GM12891 (cell line): Measurements from ENCODE around the gene OOSP4A.

Experiments used
- DNase-seq: peaks from one replicate; pipeline ENCODE4 v3.0.0; 2011; ENCODE audit warnings: low spot score; ENCODE audit not compliant: insufficient read length
- FAIRE-seq: peaks from 2 replicates; lab custom pipeline; 2011; peaks lifted over from hg19 to GRCh38; lab: Jason Lieb, UNC
- PAX5 ChIP-seq: IDR thresholded peaks from 2 replicates; pipeline ENCODE4 v1.6.1; 2011; ENCODE audit warnings: low read length, moderate library complexity, mild to moderate bottlenecking; ENCODE audit not compliant: insufficient read depth, severe bottlenecking
- POLR2A ChIP-seq: IDR thresholded peaks from 2 replicates; pipeline ENCODE4 v1.6.1; 2011; ENCODE audit warnings: low read depth, low read length, control low read depth
- POLR2AphosphoS5 ChIP-seq: IDR thresholded peaks from 2 replicates; pipeline ENCODE4 v1.6.1; 2011; ENCODE audit warnings: low read depth, low read length, control low read depth
- POU2F2 ChIP-seq: IDR thresholded peaks from 2 replicates; pipeline ENCODE4 v1.6.1; 2011; ENCODE audit warnings: low read depth, mild to moderate bottlenecking, control low read depth, low read length, moderate library complexity
- SPI1 ChIP-seq: IDR thresholded peaks from 2 replicates; pipeline ENCODE4 v1.6.1; 2011; ENCODE audit warnings: low read depth, low read length, control low read depth
- TAF1 ChIP-seq: IDR thresholded peaks from 2 replicates; pipeline ENCODE4 v1.6.1; 2011; ENCODE audit warnings: low read depth, low read length, control low read depth

The OOSP4A gene

DNA sequence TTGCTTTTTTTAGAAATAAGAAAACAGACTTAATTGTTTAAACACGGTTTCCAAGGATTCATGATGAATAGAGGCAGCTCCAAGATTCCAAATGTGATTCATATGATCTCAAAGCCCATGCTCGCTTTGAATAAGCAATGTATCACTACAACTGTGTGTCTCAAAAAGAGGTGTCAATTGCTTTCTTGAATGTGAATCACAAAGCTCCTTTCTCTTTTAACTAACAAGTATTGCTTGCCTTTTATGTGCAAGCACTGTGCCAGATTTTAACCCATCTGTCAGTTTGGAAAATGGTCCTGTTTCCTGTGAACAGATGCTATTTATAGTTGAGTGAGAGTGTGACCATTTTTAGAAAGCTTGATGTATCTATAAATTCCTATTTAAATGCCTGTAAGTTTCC lies 19.1 kb upstream of the OOSP4A start:
- DNase-seq, result no peak
- no peak for FAIRE-seq

DNA sequence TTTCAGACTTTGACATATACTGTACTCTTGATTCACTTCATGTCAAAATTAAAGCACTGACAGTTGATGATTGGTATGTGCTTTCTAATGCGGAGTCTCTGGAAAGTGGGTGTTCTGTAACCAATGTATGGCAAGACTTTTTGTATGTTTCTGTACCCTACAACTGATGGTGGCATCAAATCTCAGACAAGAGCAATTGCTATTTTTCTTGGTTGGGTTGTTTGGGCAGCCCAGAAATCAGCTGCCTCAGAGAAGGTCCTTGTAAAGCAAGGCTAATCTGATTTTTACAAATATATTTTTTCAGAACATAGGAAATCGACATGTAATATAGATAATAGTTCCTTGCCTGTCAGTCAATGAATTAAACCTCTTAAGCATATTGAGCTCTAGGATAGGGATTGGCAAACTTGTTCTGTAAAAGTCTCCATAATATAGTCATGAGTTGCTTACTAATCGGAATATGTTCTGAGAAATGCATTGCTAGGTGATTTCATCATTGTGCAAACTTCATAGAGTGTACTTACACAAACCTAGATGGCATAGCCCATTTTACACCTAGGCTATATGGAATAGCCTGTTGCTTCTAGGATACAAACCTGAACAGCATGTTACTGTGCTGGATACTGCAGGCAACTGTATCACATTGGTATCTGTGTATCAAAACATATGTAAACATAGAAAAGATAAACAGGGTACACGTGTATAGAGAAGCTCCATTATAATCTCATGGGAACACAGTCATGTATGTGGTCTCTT lies 10.2 kb upstream of the OOSP4A start:
- no peak for FAIRE-seq

More for the DNA sequence above, 19.1 kb upstream of the OOSP4A start:
- TF ChIP-seq TAF1 (no peak), POLR2AphosphoS5 (no peak), POU2F2 (no peak), SPI1 (no peak), PAX5 (no peak), POLR2A (no peak)

DNA sequence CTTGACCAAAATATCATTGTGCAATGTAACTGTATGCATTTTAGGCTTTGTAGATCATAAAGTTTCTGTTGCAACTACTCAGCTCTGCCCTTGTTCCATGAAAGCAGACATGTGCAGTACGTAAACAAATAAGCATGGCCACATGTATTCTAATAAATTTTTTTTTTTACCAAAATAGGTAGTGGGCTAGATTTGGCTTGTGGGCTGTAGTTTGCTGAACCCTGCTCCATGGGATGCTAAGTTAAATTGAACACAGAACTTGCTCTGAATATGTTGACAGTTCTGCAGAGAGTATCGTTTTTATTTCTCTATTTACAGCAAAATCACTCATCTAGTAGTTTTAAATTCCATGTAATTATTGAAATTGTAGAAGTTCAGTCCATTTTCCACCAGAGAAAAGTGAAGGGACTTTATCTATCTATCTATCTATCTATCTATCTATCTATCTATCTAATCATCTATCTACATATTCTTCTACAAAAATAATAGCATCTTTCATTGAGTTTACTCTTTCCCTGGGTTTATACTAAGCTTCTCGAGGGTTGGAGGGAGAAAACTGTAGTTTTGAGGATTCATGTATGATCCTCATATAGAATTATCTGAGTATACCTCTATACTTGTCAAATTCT lies 9.5 kb upstream of the OOSP4A start:
- no peak for FAIRE-seq
- no peak for DNase-seq

More for the DNA sequence above, 10.2 kb upstream of the OOSP4A start:
- DNase-seq, result no peak
- no peak for TF ChIP-seq POLR2A
- no peak for TF ChIP-seq POU2F2
- TF ChIP-seq POLR2AphosphoS5, result no peak
- no peak for TF ChIP-seq TAF1
- no peak for TF ChIP-seq SPI1
- no peak for TF ChIP-seq PAX5

DNA sequence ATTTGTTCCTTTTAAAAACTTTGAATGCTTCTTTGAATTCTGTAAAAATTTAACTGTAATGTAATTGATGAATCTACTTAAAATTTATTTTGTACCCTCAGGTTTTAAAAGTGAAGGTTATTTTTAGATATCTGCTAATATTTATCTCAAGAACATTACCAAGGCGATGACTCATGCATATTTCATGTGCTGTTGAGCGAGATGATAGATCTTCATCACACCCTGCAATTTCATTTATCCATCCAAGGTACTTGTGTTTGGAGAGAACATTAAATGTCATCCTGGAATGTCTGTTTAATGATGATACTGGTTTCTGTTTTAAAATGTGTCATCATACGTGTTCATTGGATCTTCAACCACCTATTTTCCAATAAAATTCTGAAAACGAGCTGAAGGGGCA lies 6.7 kb upstream of the OOSP4A start:
- no peak for DNase-seq
- no peak for FAIRE-seq
- TF ChIP-seq SPI1, result no peak
- no peak for TF ChIP-seq POLR2AphosphoS5
- no peak for TF ChIP-seq TAF1
- TF ChIP-seq PAX5, result no peak
- TF ChIP-seq POU2F2, result no peak
- TF ChIP-seq POLR2A, result no peak

More for the DNA sequence above, 9.5 kb upstream of the OOSP4A start:
- TF ChIP-seq SPI1 (no peak), POU2F2 (no peak)

DNA sequence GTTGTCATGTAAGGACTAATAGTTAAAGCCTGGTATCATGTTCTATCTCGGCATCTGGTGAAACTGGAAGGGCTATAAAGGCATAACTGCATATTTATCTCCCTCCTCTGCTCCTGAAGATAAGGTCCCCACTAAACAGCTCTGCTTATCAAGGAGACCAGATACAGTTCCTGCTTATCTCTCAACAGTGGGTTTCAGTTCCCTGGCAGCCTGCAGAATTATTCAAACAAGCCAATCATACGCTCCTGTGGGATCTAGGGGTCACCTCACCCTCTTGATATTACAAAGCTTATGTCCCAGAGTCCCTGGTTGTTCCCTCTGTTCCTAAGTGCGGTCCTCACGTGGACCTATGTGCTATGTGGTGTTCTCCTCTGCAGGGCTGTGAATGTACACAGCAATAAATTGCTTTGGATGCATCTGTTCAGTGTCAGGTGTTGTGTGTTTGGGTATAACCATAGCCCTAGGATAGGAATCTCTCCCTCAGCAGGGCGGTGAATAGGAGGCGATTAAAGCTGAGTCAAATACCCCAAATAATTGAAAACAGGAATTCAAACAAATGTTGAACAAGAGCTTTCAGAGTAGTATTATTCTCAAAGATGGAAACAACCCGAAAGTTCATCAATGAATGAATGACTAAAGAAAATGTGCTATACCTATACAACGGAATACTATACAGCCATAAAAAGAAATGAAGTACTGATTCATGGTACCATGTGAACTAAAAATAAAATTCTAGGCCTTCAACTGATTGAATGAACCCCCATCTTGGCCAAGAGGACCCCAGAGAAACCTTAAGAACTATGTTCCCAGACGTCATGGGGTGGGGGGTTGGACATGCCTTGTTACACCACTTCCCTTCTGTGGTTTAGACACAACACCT lies 3.1 kb upstream of the OOSP4A start:
- no peak for DNase-seq
- TF ChIP-seq TAF1 (no peak), POU2F2 (no peak), POLR2AphosphoS5 (no peak), POLR2A (no peak), PAX5 (no peak), SPI1 (no peak)
- FAIRE-seq, result no peak

DNA sequence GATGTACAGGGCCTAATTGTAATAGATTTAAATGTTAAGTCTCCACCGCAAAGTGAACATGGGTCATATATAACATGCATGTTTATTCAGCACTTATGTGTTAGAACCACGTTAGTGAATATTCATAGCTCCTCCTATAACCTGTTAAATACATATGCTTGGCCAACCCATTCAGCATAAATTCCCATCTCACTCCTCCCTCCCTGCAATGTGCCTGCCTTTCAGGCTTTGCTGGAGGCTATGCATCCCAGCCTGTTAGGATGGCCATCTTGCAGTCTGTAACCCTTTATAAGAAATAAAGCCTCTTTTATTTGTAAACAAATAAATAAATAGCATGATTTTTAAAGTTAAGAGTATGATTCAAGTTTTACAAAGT lies 1.7 kb upstream of the OOSP4A start:
- no peak for DNase-seq
- no peak for TF ChIP-seq POU2F2
- no peak for TF ChIP-seq TAF1
- no peak for TF ChIP-seq POLR2AphosphoS5
- TF ChIP-seq PAX5, result no peak
- TF ChIP-seq POLR2A, result no peak
- no peak for TF ChIP-seq SPI1
- FAIRE-seq, result no peak

DNA sequence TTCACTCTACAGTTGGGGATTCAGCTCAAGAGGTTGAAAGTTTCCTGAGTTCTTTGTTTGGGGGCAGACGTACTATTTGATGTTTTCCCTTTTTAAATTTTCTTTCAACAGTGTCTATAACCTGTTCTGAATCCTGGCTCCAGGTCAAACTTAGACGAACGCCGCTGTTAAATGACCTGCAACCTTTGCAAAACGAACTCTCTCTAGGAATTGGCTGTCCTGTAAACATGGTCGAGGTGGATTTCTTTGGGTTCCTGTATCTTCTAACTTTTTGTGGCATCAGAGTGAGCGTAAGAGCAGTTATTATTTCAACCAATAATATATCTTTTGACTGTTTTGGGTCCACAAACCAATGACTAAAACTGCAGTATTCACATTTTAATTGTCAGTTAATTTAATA lies 1.6 kb downstream of the OOSP4A start:
- FAIRE-seq, result no peak
- TF ChIP-seq POLR2A, result no peak
- DNase-seq, result no peak

DNA sequence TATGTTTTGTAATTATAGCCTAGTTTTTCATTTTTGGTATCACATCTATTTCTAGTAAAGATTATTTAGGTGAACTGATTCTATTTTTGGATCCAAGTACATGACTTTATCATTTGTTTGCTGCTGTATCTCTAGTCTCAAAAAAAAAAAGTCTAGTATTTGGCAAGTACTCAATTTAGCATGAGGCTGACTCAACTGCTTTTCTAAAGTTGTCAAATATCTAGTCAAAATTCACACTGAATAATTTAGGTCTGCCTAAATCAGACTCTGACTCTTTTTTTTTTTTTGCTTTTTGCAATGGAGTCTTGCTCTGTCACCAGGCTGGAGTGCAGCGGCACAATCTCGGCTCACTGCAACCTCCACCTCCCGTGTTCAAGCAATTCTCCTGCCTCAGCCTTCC lies 2.4 kb downstream of the OOSP4A start:
- TF ChIP-seq POLR2AphosphoS5 (no peak), TAF1 (no peak), POLR2A (no peak), SPI1 (no peak), POU2F2 (no peak)
- no peak for DNase-seq
- FAIRE-seq, result no peak

DNA sequence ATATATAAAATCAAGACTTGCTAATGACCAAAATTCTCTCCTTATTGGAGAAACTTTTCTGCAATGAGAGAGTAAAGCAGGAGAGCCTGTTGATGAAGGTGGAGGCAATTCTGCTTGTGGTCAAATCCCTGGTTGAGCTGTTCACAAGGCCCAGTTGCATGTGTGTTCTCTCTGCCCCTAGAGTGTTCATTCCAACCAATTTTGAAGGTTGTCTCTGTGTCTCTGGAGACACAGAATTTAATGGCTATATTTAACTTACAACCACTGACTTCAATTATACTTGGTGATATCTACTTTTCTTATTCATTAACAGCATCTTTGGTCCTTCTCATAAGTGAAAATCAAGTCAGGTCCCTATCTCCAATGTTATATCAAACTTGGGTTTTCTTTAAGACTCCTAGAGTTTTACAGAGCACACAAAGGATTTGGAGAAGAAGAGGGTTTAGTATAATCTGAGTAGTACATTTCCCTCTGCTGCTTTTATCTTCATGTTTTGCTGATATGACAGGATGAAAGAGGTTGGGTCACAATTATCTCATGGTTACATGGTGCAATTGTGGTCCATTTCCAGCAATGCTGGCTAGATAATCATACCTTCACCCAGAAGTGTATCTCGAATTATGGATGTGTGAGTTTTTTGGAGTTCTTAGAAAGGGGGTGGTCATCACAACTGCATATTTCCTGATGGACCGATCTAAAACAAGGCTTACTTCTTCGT lies 4.0 kb downstream of the OOSP4A start:
- DNase-seq (no peak), FAIRE-seq (no peak)
- TF ChIP-seq POLR2AphosphoS5 (no peak), PAX5 (no peak), POU2F2 (no peak), SPI1 (no peak), POLR2A (no peak), TAF1 (no peak)

DNA sequence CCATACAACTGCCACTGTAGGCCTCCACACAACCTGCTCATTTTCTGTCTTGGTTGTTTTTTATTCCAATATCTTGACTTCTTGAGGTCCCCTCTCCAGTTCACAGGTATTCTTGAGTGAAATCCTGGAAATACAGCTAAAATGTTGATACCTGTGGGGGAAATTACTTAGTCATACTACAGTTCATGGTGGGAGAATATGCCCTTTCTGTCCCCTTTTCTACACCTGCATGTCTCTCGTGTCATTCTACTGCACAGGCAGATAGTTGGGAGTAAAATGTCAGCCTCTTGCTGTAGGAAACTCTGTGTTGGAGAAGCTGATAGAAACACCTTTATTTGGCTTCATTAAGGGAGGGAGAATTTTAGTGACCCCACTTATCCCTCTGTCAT lies 4.6 kb downstream of the OOSP4A start:
- TF ChIP-seq PAX5, result no peak
- no peak for TF ChIP-seq POU2F2
- TF ChIP-seq TAF1, result no peak
- no peak for TF ChIP-seq POLR2AphosphoS5
- no peak for TF ChIP-seq POLR2A
- no peak for TF ChIP-seq SPI1
- DNase-seq (no peak), FAIRE-seq (no peak)
